Activated CD8-positive, alpha-beta T cell treated with anti-CD3 and anti-CD28 coated beads for 36 hours (primary cell): Measurements from ENCODE around the gene TCF19. TPM values are rescaled to one million over a fixed set of nuclear protein-coding genes. Genes with fewer than 3 reads are reported as not detected.

Experiments used
- ATAC-seq: fragments of 200-7000 bp; cut with Tn5 transposase; one replicate; pipeline ENCODE4 v1.10.0; 2021; ENCODE audit warnings: mild to moderate bottlenecking, moderate library complexity
- CTCF ChIA-PET: fragments of 350-600 bp; sonication (Branson Sonifier 250); formaldehyde crosslinking; loops from one replicate; lab custom pipeline; 2021; ENCODE audit warnings: antibody characterized with exemption; lab: Charles Lee
- POLR2A ChIA-PET: fragments of 350-600 bp; sonication (Branson Sonifier 250); formaldehyde crosslinking; loops from one replicate; lab custom pipeline; 2021; ENCODE audit warnings: antibody characterized with exemption; lab: Charles Lee
- DNase-seq: peaks from one replicate; pipeline ENCODE4 v3.0.0-alpha.2; 2020
- H3K27ac Mint-ChIP-seq: one replicate; pipeline ENCODE4 v1.8.0; 2021; ENCODE audit warnings: mild to moderate bottlenecking, mixed read lengths
- H3K27me3 Mint-ChIP-seq: one replicate; pipeline ENCODE4 v1.8.0; 2021; ENCODE audit warnings: mixed read lengths
- H3K36me3 Mint-ChIP-seq: one replicate; pipeline ENCODE4 v1.8.0; 2021; ENCODE audit warnings: low read depth, mixed read lengths
- H3K4me1 Mint-ChIP-seq: one replicate; pipeline ENCODE4 v1.8.0; 2021; ENCODE audit warnings: low read depth, mixed read lengths
- H3K4me3 Mint-ChIP-seq: one replicate; pipeline ENCODE4 v1.8.0; 2021; ENCODE audit warnings: mild to moderate bottlenecking, moderate library complexity, mixed read lengths
- H3K9me3 Mint-ChIP-seq: one replicate; pipeline ENCODE4 v1.8.0; 2021; ENCODE audit warnings: mixed read lengths
- intact Hi-C: fragments of 100-400 bp; cut with micrococcal nuclease; formaldehyde crosslinking; loops from one replicate; pipeline ENCODE4 v1.10.0; 2022
- total RNA-seq, 2 experiments: library from RNA; stranded (reverse); gene quantifications; one replicate each; pipeline ENCODE4 v1.2.3, GENCODE V29; 2021
- TF ChIP-seq, protein P1 (sequence below): fragments of 200-600 bp; IDR thresholded peaks from one replicate; pipeline ENCODE4 v1.8.0; 2022; ENCODE audit warnings: antibody characterized with exemption, mild to moderate bottlenecking

TCF19 gene
- total RNA-seq, 2 experiments from 2014 or later, result 91.9 to 92.9 TPM

DNA sequence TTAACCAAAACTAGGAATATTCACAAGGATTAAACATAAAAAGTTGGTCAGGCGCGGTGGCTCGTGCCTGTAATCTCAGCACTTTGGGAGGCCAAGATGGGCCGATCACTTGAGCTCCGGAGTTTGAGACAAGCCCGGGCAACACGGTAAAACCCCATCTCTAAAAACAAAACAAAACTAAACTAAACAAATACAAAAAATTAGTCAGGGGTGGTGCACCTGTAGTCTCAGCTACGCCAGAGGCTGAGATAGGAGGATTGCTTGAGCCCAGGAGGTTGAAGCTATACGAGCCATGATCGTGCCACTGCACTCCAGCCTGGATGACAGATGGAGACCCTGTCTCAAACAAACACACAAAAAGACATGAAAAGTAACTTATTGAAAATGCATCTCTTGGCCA, 22.7 kb upstream of the TCF19 start:
- Mint-ChIP-seq H3K4me3 (no peak overlapping the region), H3K27me3 (no peaks in the 10 kb centered on the region), H3K36me3 (no peaks in the 10 kb centered on the region), H3K4me1 (peaks cover 4% of the 10 kb centered on the region), H3K27ac (no peak overlapping the region), H3K9me3 (no peaks in the 10 kb centered on the region)
- DNase-seq (no peak), ATAC-seq (no peak)
- intact Hi-C loops, result loop anchor here (5.0 kb wide), 1 partner anchor 232 kb away; no protein-coding TSS in a partner anchor
- POLR2A ChIA-PET, result no interaction called here
- TF ChIP-seq, protein P1, sequence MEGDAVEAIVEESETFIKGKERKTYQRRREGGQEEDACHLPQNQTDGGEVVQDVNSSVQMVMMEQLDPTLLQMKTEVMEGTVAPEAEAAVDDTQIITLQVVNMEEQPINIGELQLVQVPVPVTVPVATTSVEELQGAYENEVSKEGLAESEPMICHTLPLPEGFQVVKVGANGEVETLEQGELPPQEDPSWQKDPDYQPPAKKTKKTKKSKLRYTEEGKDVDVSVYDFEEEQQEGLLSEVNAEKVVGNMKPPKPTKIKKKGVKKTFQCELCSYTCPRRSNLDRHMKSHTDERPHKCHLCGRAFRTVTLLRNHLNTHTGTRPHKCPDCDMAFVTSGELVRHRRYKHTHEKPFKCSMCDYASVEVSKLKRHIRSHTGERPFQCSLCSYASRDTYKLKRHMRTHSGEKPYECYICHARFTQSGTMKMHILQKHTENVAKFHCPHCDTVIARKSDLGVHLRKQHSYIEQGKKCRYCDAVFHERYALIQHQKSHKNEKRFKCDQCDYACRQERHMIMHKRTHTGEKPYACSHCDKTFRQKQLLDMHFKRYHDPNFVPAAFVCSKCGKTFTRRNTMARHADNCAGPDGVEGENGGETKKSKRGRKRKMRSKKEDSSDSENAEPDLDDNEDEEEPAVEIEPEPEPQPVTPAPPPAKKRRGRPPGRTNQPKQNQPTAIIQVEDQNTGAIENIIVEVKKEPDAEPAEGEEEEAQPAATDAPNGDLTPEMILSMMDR, result no peak
- CTCF ChIA-PET, result interaction anchor here (1.5 to 1.7 kb wide), 3 partner anchors 11 to 231 kb away, joined by 4 to 14 read pairs (median 5); no protein-coding TSS in a partner anchor

DNA sequence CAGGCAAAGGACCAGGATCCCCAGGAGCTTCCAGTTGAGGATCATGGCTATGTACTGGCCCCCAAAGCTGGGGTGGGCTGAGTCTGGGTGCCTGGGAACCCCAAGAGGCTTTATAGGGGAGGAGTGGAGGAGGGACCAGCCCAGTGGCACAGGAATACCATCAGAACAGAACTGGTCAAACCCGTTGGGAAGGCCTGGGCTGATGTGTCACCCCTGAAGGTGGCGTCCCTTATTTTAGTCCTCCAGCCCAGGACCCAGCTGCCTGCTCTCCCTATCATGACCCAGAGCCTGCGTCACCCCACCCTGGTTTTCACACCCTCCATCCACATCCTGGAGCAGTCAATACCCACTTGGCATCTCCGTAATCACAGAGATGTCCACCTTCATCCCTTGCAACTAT, 19.4 kb upstream of the TCF19 start, which contains the start of gene PSORS1C2:
TSS of gene PSORS1C2 (minus strand) at position 85 of the 400 bp plus-strand sequence. CDS start at position 45, 40 bp downstream.
- H3K27me3 Mint-ChIP-seq, result no peaks in the 10 kb centered on the region

DNA sequence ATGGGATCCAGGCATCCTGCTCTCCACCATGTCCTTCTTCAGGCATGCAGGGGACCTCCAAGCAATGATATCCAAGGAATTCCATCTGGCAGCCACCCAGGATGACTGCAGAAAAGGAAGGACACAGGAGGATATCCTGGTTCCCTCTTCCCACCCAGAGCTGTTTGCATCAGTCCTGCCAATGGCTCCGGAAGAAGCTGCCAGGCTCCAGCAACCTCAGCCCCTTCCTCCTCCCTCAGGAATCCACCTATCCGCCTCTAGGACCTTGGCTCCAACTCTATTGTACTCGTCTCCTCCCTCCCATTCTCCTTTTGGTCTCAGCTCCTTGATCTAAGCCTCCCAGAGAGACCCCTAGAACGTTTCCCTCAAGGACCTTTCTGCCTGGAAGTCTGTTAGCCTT, 18.8 kb upstream of the TCF19 start:
- Mint-ChIP-seq H3K9me3 (no peaks in the 10 kb centered on the region), H3K4me3 (no peak overlapping the region), H3K27me3 (no peaks in the 10 kb centered on the region), H3K27ac (no peak overlapping the region), H3K36me3 (peaks cover 2% of the 10 kb centered on the region), H3K4me1 (peaks cover 4% of the 10 kb centered on the region)
- ATAC-seq, result no peak
- POLR2A ChIA-PET, result interaction anchor here (2.2 kb wide), 1 partner anchor 19 kb away, joined by 7 read pairs; the partner anchor contains the start of gene TCF19
- TF ChIP-seq, protein P1, result no peak
- CTCF ChIA-PET, result interaction anchor here (1.1 to 2.3 kb wide), 4 partner anchors 53 to 234 kb away, joined by 3 to 23 read pairs (median 5); no protein-coding TSS in a partner anchor
- no peak for DNase-seq
- intact Hi-C loops, result loop anchor here (5.0 kb wide), 1 partner anchor 228 kb away; no protein-coding TSS in a partner anchor

More for the DNA sequence above, 19.4 kb upstream of the TCF19 start, which contains the start of gene PSORS1C2:
- DNase-seq (no peak), ATAC-seq (no peak)
- Mint-ChIP-seq H3K4me3 (no peak within 1 kb of the TSS), H3K4me1 (peaks cover 4% of the 10 kb centered on the region), H3K36me3 (peaks cover 2% of the 10 kb centered on the region), H3K27ac (no peak within 1 kb of the TSS), H3K9me3 (no peaks in the 10 kb centered on the region)
- TF ChIP-seq, protein P1, result no peak
- intact Hi-C loops, result loop anchor here (5.0 kb wide), 1 partner anchor 228 kb away; no protein-coding TSS in a partner anchor
- CTCF ChIA-PET, result interaction anchor here (0.8 to 2.7 kb wide), 9 partner anchors 10 to 236 kb away, joined by 3 to 23 read pairs (median 5); no protein-coding TSS in a partner anchor
- POLR2A ChIA-PET, result interaction anchor here (1.0 to 2.2 kb wide), 3 partner anchors 16 to 58 kb away, joined by 3 to 7 read pairs (median 3); partner anchors contain the start of gene TCF19

DNA sequence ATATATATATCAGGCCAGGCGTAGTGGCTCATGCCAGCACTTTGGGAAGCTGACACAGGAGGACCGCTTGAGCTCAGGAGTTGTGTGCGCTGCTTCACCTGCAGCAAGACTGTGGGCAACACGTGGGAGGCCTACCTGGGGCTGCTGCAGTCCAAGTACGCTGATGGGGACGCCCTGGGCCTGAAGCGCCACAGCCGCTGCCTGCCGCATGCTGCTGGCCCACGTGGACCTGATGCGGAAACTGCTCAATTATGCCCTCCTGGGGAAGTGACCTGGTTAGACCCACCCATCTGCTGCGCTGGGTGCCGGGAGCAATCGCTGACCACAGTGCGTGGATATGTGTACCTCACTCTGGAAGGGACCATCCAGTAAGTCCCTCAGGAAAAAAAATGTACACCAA, 17.7 kb upstream of the TCF19 start:
- ChIA-PET CTCF (interaction anchor here (1.4 kb wide), 1 partner anchor 226 kb away, joined by 5 read pairs; no protein-coding TSS in a partner anchor), POLR2A (no interaction called here)
- Mint-ChIP-seq H3K36me3 (peaks cover 2% of the 10 kb centered on the region), H3K9me3 (no peaks in the 10 kb centered on the region), H3K27ac (no peak overlapping the region), H3K27me3 (no peaks in the 10 kb centered on the region), H3K4me3 (no peak overlapping the region), H3K4me1 (peaks cover 4% of the 10 kb centered on the region)
- ATAC-seq, result no peak
- intact Hi-C loops, result no loop called here
- TF ChIP-seq, protein P1, result no peak
- no peak for DNase-seq

DNA sequence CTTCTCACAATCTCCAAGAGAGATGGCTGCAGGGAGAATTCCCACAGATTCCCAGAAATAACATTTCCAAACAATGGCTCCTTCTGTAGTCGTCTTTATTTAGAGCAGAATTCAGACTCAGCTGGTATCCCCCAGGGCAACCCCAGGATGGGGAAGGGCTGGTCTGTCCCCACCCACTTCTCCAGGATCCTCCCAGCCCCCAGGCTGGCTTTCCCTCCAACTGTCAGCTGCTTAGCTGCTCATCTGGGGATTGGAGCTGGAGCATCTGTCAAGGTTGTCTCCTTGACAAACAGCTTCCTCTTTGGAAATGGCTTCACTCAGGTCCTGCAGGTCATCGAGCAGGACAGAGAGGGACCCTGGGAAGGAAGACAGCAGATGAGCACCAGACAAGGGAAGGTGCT, 16.0 kb upstream of the TCF19 start:
- Mint-ChIP-seq H3K27me3 (no peaks in the 10 kb centered on the region), H3K4me3 (no peak overlapping the region), H3K4me1 (peaks cover 4% of the 10 kb centered on the region), H3K27ac (no peak overlapping the region), H3K36me3 (peaks cover 2% of the 10 kb centered on the region), H3K9me3 (no peaks in the 10 kb centered on the region)
- CTCF ChIA-PET, result interaction anchor here (1.4 to 1.6 kb wide), 2 partner anchors 15 to 224 kb away, joined by 3 to 4 read pairs; no protein-coding TSS in a partner anchor
- POLR2A ChIA-PET, result interaction anchor here (0.7 kb wide), 1 partner anchor 18 kb away, joined by 3 read pairs; no protein-coding TSS in a partner anchor
- ATAC-seq (no peak), DNase-seq (no peak)
- intact Hi-C loops, result no loop called here
- TF ChIP-seq, protein P1, result no peak
